HG03378 (cell line): ENCODE results near the gene PLB1.

Source experiments
- ATAC-seq: cut with Tn5 transposase; IDR thresholded peaks from one replicate; pipeline ENCODE4 v1.9.1; 2021; ENCODE audit warnings: mild to moderate bottlenecking, moderate library complexity; ENCODE audit not compliant: unreplicated experiment

Gene PLB1

DNA sequence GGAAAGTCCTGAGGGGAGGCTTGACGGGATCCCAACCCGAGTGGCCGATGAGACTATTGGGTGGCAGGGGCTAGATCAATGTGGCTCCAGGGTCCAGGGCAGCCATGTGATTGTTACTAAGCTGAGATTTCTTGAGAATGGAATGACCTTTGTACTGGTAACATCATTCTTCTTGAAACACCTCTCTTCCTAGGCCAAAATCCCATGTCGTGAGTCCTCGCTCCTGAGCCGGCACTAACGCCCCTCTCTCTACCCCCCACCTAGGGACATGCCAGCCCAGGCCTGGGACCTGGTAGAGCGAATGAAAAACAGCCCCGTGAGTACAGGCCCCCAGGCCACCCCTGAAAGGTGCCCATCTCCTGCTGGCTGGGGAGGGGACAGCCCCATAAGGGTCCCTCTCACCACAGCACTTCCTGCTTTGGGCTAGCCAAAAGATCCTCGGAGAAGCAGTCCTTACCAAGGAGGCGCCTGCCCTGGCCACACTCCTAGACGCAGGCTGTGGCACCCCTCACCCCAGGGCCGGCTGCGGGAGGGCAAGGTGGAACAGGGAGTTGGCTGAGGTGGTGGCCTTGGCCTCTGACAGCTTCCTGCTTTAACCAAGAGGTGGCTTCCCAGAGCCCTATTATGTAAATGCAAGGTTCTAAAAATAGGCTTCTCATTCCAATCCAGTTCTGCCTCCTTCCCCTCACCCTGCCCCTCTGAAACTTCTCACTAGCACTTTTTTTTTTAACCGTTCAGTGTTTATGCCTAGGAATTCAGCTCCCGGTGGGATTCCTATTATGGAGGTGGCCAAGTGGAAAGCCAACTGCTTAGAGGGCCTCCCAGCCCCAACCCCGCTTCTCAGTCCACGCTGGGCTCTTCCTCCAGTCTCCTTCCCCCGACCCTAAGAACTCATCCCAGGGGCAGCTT lies 129.2 kb downstream of the PLB1 start:
- ATAC-seq: no peak

DNA sequence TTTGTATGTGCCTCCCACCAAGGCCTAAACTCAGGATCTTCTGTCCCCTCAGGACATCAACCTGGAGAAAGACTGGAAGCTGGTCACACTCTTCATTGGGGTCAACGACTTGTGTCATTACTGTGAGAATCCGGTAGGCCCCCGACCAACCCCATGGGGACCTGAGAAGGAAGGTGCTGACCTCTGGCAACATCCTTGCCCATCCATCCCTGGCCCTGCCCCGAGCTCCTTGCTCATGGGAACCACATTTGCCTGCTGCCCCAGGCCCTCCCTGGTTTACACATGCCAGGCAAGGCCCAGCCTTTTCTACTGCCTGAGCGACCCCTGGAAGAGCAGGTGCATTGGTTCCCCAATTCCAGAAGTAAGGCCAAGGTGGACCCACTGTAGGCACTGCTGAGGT lies 130.5 kb downstream of the PLB1 start:
- no peak for ATAC-seq

DNA sequence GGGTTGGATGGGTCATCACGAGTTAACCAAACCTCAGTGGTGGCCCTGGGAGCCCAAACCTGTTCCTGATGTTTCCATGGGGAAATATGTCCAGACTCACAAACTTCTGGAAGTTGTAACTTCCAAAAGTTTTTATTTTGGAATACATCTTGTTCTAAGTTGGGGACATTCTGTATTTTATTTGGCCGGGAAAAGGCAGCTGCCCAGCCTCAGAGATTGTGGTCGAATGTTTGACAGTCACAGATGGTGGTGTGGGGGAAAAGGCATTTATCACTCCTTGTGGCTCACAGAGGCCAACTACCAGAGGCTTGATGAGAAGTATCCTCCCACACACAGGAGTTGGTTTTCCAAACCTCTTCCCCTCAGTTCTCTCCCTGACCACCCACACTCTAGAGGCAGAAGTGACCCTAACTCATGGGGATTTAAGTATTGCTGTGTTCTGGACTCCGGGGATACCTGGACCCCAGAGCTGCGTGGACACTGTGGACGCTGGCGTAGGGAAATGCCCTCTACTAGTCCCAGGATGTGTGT lies 131.1 kb downstream of the PLB1 start:
- no peak for ATAC-seq

DNA sequence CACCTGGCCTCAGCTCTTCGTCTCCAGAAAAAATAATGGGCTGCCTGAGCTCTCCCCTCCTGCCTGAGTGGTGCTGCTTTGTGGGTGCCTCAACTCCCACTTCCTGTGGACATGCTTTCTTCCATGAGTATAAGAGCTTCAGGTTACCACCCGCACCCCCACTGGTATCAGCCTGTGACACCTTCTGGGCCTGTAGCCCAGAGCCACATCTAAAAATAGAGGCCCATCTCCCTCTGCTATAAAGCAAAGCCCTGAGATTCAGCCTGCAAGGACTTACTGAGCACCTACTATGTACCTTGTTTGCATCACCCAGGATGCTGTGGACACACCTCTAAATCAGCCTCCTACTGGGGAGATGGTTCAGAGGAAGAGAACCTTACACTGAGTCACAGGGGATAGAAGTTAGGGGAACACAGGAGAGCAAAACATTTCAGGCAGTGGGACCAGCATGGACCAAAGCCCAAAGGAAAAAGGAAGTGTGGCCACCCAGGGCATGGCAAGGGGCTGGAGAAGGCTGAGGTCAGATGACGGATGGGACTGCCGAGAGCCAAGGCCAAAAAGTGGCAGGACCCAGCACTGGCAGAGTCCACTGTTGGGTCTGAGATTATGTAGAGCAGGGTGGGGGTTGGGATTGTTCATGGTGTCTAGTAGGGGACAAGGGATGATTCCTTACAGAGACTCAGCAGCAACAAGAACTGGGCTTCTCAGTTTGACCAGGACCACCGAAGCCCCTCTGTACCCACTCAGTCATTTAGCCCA lies 132.0 kb downstream of the PLB1 start:
- no peak for ATAC-seq

DNA sequence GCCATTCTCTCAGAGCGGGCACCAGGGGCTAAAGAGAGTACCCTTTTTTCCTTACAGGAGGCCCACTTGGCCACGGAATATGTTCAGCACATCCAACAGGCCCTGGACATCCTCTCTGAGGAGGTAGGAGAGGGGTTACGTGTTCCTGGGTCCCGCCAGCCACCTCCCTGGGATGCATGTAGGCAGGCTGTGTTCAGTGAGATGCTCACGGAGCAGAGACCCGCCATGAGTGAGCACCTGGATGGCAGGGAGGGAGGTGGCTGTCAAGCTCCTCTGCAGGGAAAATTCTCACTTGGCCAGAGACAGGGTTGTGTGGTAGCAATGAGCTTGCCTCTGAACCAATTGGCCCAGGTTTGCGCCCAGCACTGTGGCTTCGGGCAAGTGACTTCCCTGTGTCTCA lies 132.6 kb downstream of the PLB1 start:
- no peak for ATAC-seq

DNA sequence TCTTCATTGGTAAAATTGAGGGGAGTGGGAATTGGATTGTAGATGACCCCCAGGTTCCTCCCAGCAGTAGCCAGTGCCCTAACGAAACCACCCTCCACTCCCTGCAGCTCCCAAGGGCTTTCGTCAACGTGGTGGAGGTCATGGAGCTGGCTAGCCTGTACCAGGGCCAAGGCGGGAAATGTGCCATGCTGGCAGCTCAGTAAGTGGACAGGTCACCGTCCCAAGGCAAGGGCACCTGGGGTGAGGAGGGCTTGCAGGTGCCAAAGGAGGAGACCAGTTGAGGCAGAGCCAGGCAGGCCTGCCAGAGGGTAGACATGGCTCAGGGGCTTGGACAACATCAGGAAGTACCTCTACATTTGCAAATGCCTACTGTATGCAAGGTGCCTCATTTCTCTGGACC lies 133.1 kb downstream of the PLB1 start:
- no peak for ATAC-seq

DNA sequence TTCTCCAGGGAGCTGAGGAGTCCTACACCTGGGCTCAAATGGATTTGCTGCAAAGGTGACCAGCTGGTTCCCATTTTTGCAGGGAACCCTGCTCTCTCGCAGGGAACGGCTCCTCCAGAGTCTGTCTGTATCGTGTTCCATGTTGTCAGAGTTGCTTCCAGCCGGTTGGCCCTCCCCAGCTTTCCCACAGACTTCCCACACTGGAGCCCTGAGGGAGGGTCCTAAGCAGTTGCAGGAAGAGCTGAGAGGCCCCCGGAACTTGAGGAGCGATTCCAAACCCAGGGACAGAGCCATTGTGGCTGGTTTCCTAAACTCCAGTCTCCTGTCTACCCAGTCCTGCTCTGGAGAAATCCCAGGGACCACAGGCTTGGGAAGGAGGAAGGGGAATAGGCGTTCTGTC lies 134.1 kb downstream of the PLB1 start:
- no peak for ATAC-seq

DNA sequence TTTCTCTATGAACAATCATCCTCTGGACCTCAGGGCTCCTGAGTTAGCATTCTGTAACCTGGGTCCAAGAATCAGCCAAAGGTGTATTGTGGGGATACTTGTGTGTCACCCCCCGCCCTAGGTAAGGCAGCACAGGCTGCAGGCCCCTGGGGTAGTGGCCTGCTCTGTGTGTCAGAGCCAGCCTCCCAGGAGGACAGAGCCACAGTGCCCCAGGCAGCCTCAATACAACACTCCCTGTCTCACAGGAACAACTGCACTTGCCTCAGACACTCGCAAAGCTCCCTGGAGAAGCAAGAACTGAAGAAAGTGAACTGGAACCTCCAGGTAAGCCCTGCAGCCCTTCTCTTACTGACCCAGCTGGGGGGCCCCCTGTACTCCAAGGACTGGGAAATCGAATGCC lies 134.5 kb downstream of the PLB1 start:
- ATAC-seq: no peak

DNA sequence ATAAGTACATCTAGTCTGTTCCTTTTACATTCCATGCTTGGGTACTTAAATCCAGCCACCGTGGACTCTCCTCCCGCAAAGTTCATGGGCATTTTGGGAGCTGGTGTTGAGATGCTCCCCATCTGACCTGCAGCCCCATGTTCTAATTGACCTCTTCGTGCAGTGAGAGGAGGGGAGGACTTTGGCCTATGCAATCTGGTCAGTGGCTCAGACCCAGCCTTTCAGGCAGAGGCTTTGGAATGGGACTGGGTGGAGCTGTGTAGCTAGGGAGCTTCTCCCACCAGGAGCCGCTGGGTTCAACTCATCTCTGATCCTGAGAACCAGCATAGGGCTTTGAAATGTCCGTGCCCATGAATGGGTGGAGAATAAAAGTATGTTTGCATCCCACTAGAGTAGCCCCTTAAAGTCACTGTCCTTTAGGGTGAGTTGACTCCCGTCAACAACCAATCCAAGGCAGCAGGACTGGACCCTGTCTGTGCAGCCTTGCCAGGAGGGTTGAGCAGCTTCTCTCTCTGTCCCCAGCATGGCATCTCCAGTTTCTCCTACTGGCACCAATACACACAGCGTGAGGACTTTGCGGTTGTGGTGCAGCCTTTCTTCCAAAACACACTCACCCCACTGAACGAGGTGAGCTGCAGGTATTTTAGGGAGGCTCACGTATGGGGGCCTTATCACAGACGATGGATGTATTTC lies 135.8 kb downstream of the PLB1 start:
- ATAC-seq: no peak

DNA sequence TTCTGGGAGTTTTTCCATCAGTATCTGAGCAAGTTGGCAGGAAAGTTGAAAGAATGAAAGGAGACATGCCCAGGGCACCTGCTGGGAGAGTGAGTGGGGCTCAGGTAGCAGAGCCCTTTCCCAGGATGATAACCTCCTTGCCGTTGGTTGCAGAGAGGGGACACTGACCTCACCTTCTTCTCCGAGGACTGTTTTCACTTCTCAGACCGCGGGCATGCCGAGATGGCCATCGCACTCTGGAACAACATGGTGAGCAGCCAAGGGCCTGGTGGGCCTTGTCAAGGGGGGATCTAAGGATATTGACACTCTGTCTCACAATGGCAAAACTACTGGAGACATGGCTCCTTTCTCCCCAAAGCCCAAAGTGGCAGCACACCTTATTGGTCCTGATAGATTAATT lies 136.9 kb downstream of the PLB1 start:
- no peak for ATAC-seq

DNA sequence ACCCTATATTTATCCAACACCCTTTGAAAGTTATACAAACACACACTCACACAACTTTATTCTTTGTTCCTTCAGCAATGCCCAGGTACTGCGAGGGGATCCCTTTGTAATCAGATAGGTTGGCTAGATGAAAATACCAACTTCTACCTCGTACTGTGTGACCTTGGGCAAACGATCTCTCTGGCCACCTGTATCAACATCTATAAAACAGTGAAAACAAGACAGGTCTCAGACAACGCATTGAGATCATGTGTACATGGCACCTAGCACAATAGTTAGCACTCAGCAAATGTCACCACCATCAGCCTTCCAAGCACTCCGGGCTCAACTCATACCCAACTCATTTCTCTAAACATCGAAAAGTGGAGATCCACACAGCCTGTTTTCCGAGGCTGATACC lies 137.3 kb downstream of the PLB1 start:
- ATAC-seq: no peak

DNA sequence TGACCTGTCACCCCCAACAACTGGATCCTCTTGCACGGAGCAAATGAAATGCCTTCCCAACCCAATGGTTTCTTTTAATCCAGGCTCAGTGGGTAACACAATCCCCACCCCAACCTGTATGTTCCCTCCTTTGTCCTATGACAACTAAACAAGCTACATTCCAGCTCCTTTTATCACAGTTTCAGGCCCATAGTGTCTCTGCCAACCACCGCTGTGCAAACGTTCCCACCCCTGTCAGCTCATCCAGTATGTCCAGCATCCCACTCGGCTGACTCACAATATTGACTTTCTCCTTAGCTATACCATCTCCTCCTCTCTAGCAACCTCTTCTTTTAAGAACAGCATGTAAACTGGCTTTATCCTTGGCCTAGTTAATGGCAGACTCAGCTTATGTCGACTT lies 137.9 kb downstream of the PLB1 start:
- ATAC-seq: no peak

DNA sequence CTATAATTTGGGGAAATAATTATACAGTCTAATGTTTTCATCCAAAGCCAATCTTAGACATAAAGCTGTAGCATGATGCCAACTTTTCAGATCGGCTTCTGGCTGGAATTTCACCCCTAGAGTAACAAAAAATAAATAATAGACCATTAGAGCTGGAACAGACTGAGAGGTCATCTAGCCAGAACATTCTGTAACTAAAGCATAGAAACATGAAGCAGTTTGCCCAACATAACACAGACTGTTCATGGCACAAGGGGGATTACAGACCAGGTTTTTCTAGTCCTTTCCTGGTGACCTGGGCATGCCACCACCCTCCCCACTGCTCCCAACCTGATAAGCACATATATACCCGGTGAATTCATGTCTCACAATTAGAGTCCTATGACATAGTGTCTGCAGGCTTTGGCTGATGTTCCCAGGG lies 139.3 kb downstream of the PLB1 start:
- ATAC-seq: no peak

DNA sequence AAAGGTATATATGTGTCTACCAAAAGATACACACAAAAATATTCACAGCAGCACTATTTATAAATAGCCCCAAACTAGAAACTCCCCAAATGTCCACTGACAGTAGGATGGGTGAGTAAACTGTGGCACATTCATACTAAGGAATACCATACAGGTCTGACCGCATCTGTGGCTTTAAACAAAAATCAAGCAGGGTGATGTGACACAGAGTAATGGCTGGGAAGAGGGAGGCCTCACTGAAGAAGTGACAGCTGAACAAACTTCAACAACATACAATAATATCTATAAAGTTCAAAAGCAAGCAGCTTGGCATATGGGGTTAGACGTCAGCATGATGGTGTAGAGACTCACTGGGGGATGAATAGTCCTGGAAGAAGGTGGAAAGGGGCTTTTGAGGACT lies 140.6 kb downstream of the PLB1 start:
- no peak for ATAC-seq

DNA sequence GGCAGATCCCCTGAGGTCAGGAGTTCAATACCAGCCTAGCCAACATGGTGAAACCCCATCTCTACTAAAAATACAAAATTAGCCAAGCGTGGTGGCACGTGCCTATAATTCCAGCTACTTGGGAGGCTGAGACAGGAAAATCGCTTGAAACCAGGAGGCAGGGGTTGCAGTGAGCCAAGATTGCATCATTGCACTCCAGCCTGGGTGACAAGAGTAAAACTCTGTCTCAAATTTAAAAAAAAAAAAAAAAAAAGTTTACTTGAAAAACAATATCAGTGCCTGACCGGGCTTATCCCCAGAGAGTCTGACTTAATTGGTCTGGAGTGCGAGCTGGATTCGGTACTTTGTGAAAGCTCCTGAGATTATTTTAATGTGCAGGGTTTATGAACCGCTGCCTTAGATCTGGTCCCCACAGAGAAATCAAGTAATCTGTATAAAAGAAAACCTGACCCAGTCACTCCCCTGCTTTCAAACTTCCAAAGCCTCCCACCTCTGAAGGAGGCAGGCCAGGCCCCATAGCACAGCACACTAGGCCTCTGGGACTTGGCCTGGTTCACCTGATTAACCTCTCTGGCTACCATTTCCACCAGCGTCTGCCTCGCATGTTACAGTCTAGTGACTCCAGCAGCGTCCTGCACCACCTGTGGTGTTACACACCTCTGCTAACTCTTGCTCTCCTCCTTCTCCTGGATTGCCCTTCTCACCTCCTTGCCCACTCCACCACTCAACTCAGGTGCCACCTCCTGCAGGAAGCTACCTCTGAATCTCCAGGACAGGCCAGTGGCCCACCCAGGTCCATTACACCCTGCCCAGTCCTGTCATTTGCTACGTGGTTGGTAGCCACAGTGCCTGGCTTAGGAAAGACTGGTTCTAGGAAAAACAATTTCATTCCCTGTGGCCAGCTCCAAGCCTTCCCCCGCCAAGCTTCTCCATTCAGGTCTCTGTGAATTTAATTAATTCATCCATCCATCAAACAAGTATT lies 141.5 kb downstream of the PLB1 start:
- no peak for ATAC-seq

DNA sequence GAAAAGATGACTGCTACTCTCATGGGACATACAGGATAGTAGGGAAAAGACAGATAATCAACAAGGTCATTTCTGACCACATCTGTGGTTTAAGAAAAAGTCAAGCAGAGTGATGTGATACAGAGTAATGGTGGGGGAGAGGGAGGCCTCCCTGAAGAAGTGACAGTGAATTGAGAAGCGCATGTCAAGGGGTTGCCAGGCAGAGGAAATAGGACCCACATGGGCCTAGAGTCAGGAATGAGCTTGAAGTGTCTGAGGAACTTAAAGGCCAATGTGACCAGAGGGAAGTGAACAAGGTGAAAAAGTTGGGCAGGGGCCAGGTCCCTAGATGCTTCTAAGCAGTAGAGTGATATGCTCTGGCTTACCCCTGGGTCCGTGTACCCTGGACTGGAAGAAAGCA lies 142.2 kb downstream of the PLB1 start:
- ATAC-seq: no peak

DNA sequence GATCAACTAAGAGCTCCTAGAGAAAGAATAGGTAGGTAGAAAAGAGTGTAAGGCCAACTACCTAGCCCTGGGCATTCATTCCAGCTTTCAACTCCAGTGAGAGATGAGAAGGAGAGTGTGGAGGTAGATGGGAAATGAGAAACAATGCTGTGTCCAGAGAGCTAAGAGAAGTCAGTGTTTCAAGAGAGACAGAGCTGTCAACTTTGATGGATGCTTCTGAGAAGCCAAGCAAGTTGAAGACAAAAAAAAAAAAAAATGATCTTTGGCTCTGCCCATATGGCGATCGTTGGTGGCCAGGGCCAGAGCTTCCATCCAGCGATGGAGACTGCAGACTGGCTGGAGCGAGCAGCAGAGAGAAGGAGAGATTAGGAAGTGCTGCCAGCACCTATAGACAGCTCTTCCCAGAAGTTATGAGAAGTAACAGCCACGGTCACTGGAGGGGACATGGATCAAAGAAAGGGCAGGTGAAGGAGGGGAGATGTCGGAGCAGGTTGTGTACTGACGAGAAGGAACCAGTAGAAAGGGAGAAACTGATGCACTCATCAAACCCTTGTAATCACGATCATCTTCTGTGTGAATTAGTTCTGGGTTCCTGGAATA lies 143.3 kb downstream of the PLB1 start:
- no peak for ATAC-seq

DNA sequence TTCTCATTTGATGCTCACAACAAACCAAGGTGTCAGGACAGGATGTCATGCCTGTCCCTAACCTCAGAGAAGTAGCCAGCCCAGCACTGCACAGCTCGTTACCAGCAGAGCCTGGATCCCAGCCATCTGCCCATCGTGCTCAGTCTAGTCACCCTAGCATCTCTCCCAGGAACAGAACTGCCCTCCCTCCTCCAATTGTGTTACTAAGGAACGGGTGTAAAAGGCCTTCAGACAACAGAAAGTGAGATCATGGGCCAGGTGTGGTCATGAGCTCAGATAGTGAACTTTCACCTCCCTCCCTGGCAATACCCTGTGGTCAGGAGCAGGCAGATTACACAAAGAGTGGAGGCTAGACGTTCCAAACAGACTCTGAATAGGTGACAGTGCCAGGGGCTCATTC lies 144.0 kb downstream of the PLB1 start:
- ATAC-seq: no peak

DNA sequence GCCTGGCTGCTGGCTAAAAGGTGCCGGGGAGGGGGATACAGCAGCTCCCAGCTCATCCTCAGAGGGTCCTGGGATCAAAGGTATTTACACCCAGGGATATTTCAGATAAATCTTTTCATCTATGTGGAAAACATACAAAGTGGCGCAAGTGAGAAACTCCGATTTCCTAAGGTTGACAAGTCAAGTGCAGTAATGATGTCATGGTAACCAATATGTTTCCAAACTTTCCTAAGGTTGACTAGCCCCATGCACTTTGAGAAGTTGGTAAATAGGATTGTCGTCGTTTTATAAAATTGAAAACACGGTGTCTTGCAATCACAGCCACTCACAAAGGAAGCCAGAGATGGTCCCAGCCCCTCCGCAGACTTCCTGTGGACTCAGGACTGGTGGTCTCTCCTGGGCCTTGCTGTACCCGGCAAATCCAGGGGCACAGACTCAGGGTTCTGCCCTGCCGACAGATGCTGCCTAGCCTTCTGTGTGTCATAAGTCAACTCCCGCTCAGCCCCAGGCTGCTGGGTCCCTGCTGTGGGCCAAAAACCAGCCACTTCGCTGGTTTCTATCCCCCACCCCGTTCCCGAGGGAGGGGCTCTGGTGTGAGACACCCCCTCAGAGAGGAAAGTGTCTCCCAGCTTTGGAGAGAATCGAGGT lies 144.5 kb downstream of the PLB1 start:
- no peak for ATAC-seq
